Activated T-helper 9 cell treated with anti-CD3 and anti-CD28 coated beads, Interleukin-2, amount 50 U/mL, for 16 hours (primary cell): ENCODE results near the gene BUD13.
"Not testable (repeated sequence)": the region's sequence is repeated elsewhere in the genome, so short reads cannot be mapped to it uniquely, and the experiment has no call there.

Experiments used
- DNase-seq: peaks from one replicate; pipeline ENCODE4 v3.0.0-alpha.2; 2020; ENCODE audit warnings: low read depth

Gene BUD13

GRCh38 chr11:116756044-116756443 is 16.7 kb downstream of the BUD13 start:
- not testable (repeated sequence) for DNase-seq

- no peak for DNase-seq
Observed at GRCh38 chr11:116750070-116750718, 22.6 kb downstream of the BUD13 start.

GRCh38 chr11:116742104-116742503 is 30.7 kb downstream of the BUD13 start:
- no peak for DNase-seq

GRCh38 chr11:116740741-116741140 is 32.0 kb downstream of the BUD13 start:
- no peak for DNase-seq

- DNase-seq, result no peak
Observed at GRCh38 chr11:116738975-116739374, 33.8 kb downstream of the BUD13 start.

GRCh38 chr11:116736763-116737162 is 36.0 kb downstream of the BUD13 start:
- DNase-seq, result no peak

GRCh38 chr11:116733969-116734508 is 38.7 kb downstream of the BUD13 start:
- DNase-seq, result no peak

GRCh38 chr11:116733043-116733755 is 39.6 kb downstream of the BUD13 start:
- no peak for DNase-seq

GRCh38 chr11:116732271-116733042 is 40.3 kb downstream of the BUD13 start:
- peak; percentile 35 for DNase-seq

- no peak for DNase-seq
Observed at GRCh38 chr11:116731821-116732220, 41.0 kb downstream of the BUD13 start.

- no peak for DNase-seq
Observed at GRCh38 chr11:116731097-116731761, 41.6 kb downstream of the BUD13 start.

- no peak for DNase-seq
Observed at GRCh38 chr11:116730601-116731000, 42.2 kb downstream of the BUD13 start.

GRCh38 chr11:116730241-116730561 is 42.6 kb downstream of the BUD13 start:
- DNase-seq, result no peak

GRCh38 chr11:116729501-116730240 is 43.1 kb downstream of the BUD13 start:
- no peak for DNase-seq

GRCh38 chr11:116727990-116728389 is 44.8 kb downstream of the BUD13 start:
- DNase-seq, result no peak

GRCh38 chr11:116725434-116726221 is 47.2 kb downstream of the BUD13 start:
- DNase-seq, result no peak

- no peak for DNase-seq
Observed at GRCh38 chr11:116724813-116725212, 48.0 kb downstream of the BUD13 start.

- DNase-seq, result no peak
Observed at GRCh38 chr11:116723511-116723910, 49.3 kb downstream of the BUD13 start.

GRCh38 chr11:116721988-116722387 is 50.8 kb downstream of the BUD13 start:
- no peak for DNase-seq

GRCh38 chr11:116720895-116721294 is 51.9 kb downstream of the BUD13 start:
- DNase-seq, result no peak
